Hypothalamus (tissue), 51 donors: ENCODE measurements around the gene SIGLEC1.
A peak's percentile ranks its signal among the peaks of the same experiment; 100 is the strongest.

Experiments used
- DNase-seq, 51 donors: peaks; one replicate each; lab custom pipeline; 2025; lab: John Stamatoyannopoulos, UW

The SIGLEC1 gene

GRCh38 chr20:3681352-3681930 is 31.0 kb downstream of the SIGLEC1 start:
- DNase-seq = peak in 4 of 51 donors; percentile 7 to 46 (median 28)

GRCh38 chr20:3680701-3681351 is 31.6 kb downstream of the SIGLEC1 start:
- no peak for DNase-seq

DNA sequence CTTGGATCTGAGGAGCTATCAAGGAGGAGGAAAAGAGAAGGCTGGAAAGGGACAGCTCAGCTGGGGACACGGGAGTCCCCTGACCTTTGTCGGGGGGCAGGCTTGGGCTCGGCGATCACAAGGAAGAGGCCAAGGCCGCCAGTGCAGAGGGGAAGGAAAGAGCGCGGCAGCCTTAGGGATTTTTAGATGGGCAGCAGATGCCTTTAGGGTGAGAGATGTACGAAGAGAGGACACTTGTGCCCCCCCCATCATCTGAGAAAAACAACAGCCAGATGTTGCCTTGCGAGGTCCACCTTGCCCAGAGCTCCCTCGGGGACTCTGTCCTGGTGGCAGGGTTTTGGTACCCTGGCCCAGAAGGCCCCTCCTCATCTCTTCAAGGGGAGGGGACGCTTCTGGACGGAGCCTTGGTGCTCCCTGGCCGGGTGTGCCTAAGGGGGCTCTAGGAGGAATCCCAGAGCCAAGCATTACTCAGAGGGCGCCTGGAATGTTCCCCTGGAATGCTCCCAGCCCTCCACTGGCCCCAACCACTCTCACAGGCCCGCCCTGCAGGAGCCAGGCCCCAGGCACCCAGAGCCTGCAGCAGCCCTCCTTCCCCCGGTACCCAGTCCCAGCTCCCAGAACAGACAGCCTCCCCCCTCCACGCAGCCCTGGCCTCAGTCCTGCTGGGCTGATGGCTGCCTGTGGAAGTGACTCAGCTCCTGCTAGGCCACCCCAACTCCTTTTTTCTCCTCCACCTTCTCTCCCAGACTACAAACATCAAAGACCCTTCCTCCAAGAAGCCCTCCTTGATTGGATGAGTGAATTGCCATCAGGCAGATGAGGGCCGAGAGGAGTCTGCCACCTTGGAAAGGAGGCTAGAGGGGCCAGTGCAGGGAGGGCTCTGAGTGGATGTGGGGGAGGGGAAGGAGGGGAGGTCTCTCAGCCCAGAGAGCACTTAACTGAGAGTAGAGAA is 32.4 kb downstream of the SIGLEC1 start:
- peak in 4 of 51 donors; percentile 9 to 63 (median 20) for DNase-seq

DNA sequence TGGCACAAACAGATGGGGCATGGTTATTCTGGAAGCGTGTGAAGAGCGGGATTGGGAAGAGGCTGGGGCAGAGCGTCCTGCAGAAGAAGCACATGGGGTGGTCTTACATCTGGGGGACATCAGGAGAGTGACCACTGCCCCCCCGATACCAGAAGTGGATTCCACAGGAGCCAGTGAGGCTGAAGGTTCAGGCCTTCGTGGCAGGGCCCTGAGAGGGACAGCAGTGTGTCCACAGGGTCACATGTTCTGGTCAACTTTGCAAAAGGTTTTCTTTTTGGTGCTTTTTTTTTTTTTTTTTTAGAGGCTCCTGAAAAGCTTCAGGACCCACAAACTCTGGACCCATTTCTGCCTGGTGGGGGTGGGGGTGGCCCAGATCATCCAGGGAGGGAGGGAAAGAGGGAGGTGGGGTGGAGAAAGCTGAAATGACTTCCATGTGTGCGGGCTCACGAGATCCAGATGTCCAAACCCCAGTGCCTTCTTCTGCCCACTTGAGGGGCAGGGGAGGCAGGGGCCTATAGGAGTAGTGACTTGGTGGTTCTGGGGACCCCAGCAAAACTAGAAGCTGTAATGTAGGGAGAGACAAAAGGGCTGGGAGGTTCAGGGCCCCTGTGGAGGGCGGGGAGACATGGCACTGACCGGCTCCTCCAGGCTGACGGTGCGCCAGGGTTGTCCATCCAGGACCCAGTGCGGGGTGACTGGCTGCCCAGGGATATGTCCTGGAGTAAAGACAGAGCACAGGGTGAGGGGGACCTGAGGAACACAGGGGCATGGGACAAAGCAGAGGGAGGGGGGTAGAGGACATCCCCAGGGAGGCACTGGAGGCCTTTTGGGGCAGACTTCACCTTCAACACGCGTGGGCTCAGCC is 33.3 kb downstream of the SIGLEC1 start:
- no peak for DNase-seq

GRCh38 chr20:3678198-3678597 is 34.2 kb downstream of the SIGLEC1 start:
- no peak for DNase-seq

- peak in 32 of 51 donors; percentile 8 to 79 (median 48) for DNase-seq
Measured at GRCh38 chr20:3677733-3678132, 34.7 kb downstream of the SIGLEC1 start.

DNA sequence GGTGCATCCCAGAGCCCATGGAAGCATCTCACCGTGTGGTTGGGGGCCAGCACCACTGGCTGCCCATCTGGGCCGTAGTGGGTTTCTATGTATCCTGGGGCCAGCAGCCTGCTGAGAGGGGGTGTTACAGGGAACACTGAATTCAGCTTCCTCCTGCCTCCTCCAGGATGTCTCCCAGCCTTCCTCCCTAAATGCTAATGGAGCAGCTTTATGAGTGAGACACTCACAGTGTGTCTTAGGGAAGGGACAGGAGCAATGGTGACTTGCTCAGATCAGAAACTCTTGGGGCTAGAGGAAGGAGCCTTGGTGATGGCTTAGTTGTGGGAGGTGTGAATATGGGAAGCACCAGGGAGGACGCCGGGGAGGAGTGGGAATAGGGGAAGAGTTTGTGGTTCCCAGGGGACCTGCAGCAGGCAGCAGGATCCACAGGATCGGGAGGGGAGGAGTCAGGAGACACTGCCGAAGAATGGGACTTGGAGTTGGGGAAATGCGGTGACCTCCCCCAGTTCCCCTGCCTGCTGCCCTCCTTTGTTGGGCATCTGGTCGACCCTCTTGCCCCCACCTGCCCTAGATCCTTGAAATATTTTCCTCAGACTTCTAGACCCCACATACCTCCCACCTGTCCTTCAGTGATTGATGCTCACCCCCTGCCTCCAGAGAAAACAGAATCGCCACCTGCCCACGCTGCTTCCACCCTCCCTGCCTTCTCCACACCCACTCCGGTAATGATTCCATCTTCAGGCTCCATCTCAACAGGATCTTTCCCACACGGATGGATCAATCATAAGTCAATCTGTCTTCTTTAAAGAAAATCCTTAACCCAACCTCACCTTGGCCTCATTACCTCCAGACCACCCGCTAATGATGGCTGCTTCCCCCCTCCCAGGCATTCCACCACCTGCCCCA is 37.2 kb downstream of the SIGLEC1 start:
- DNase-seq = no peak

DNA sequence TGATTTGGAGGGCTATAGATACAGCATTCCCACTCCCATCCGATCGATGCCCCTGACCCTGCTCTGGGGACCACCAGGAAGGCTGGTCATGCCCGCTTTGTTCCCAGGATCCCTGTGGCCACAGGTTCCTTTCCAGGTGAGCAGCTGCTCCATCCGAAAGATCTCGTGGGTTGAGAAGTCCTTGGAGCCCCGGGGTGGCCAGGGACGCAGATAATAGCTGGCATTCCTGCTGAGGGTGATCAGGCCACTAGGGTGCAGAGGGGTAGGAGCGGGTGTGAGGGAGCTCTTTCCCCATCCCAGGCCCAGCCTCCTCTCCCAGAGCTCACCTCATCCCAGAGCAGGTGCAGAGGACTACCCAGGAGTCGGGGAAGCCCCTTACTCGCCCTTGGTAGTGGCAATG is 38.0 kb downstream of the SIGLEC1 start:
- no peak for DNase-seq

DNA sequence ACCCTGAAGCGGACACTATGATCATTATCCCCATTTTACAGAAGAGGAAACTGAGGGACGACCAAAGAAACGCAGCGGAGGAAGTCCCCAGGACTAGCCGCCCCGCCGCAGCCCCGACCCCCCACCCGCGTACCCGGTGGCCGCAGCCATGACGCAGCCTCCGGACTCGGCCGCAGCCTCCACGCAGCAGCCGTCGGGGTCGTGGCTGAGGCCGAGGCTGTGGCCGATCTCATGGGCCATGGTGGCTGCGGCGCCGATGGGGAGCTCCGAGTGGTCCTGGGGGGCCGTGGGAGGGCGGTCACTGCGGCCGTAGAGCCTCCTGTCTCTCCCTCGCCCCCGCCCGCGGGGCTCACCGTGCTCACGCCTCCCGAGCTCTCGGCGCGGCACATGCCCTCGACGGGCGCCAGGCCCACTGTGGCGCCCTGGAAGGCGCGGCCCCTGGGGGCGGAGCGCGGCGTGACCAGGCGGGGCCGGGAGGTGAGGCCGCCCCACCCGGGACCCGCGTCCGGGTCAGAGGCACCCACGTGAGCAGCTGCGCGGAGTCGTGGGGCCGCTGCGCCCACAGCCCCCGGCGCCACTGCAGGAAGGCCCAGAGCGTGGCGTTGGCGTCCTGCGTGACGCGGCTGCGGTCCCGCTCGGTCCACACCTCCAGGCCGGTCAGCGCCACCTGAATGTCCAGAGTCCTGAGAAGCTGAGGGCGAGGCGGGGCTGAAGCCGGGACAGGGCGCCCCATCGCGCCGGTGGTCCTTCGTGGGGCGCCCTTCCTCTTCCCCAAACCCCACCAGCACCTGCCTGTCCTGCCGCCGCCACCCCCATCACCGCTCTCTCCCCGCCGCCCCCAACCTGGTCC is 39.0 kb downstream of the SIGLEC1 start:
- DNase-seq = no peak

DNA sequence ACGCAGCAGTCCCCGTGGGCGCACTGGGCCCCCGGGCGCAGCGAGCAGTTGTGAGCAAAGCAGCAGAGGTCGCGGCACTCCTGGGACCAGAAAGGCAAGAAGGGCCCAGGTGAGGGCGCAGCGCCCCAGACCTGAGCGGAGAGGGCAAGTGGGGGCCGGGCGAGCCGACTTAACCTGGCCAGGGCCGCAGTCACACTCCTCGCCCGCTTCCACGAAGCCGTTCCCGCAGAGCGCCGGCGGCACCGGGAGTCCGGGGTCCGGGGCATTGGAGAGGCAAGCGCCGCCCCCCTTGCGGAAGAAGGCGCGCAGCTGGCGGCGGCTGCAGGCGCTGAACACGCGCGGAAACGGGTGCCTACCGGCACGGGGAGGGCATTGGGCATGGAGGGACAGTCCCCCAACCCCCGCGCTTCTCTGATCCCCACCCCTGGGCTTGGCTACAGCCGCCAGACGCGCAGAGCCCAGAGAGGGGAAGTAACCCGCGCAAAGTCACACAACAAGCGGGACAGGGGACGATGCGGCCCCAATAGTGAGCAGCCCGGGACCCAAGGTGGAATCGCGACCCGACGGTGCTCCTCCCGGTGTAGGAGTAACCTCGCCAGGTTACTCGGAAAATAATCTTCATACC is 39.7 kb downstream of the SIGLEC1 start:
- no peak for DNase-seq

DNA sequence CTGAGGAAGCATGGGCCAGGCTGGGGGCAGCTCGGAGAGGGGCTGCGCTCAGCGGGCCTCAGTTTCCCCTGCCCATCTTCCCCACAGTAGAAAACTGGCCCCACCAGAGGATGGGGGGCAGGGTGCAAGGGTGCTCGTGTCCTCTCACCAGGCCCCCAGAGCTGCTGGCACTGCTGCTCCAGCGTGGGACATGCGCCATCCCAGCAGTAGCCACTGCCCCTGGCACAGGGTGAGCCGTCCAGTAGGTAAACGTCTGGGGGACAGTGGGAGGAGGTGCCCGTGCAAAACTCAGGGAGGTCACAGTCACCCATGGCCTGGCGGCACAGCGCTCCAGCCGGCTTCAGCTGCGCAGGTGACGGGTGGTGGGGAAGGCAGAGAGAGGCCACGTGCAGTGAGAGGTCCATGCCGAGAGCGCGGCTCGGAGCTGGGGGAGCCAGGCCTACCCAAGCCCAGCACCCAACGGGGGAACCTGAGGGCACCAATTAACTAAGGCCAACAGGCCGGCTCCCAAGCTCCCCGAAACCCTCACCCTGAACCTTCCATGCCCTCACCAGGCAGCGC is 40.3 kb downstream of the SIGLEC1 start:
- no peak for DNase-seq

DNA sequence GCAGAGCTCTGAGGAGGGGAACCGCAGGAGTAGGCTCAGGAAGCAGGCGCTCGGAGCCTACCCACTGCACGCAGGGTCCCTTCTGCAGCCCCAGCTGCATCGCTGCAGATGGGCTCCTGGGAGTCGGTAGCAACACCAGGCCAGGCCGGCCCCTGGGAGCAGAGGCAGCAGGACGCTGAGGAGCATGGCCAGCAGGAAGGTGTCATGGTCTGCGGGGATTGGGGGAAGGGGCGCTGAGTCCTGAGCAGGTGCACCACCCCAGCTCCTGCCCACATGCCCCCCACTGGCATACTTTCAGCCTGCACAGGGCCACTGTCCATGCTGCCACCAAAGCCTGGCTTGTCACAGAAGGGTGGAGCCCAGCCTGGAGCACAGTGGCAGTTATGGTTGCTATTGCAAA is 41.5 kb downstream of the SIGLEC1 start:
- no peak for DNase-seq

DNA sequence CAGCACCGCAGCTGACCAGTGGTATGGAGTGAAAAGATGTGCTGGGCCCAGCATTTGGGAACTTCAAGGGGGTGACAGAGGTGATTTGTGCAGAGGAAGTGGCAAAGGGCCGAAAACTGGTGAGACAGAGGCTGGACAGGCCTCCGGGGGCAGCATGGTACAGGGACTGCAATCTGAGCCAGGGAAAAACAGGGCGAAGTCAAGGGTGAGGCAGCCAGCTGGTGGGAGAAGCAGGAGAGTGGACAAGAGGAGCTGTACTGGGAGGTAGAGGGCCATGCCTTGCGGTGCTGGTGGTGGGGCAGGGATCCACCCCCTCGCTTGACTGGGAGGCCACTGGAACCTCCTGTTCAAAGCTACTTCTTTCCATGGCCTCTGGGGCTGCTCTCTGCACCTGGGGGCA is 41.9 kb downstream of the SIGLEC1 start:
- no peak for DNase-seq

- DNase-seq = no peak
Measured at GRCh38 chr20:3669710-3670367, 42.6 kb downstream of the SIGLEC1 start.

GRCh38 chr20:3667434-3668037 is 44.9 kb downstream of the SIGLEC1 start:
- no peak for DNase-seq

- no peak for DNase-seq
Measured at GRCh38 chr20:3663858-3664257, 48.5 kb downstream of the SIGLEC1 start.
